H1 (cell line): Measurements from ENCODE around the gene MMP25. TPM values are rescaled to one million over a fixed set of nuclear protein-coding genes. Genes with fewer than 3 reads are reported as not detected.

Source experiments
- CTCF ChIA-PET: fragments of 300-600 bp; sonication (Branson Sonifier 250); formaldehyde crosslinking; loops from one replicate; lab custom pipeline; 2021; ENCODE audit not compliant: partially characterized antibody; lab: Charles Lee
- POLR2A ChIA-PET: fragments of 300-600 bp; sonication (Branson Sonifier 250); formaldehyde crosslinking; loops from one replicate; lab custom pipeline; 2021; ENCODE audit warnings: inconsistent platforms; ENCODE audit not compliant: partially characterized antibody; lab: Charles Lee
- DNase-seq, 2 experiments: peaks; one replicate each; pipeline versions ENCODE4 v3.0.0 to v3.0.0-alpha.2; 2010 to 2022; ENCODE audit warnings: low spot score in 2 of 2, low read depth in 1 of 2, mixed read lengths in 1 of 2
- FAIRE-seq: peaks from 2 replicates; lab custom pipeline; 2011; peaks lifted over from hg19 to GRCh38; lab: Jason Lieb, UNC
- H2AFZ ChIP-seq: 2 replicates; pipeline ENCODE4 v1.8.1; 2012; ENCODE audit warnings: low read length, inconsistent platforms
- H2AK5ac ChIP-seq: 2 replicates; pipeline ENCODE4 v1.6.1; 2013; ENCODE audit warnings: low read depth, low read length
- H2BK120ac ChIP-seq: replicated peaks from 2 replicates; pipeline ENCODE3; 2013; ENCODE audit warnings: low read depth, low read length, inconsistent platforms
- H2BK12ac ChIP-seq: 2 replicates; pipeline ENCODE4 v1.6.1; 2013; ENCODE audit warnings: low read depth, low read length
- H2BK15ac ChIP-seq: 2 replicates; pipeline ENCODE4 v1.6.1; 2013; ENCODE audit warnings: low read length
- H2BK20ac ChIP-seq: 2 replicates; pipeline ENCODE4 v1.6.1; 2013; ENCODE audit warnings: low read length
- H2BK5ac ChIP-seq: 2 replicates; pipeline ENCODE4 v1.6.1; 2013; ENCODE audit warnings: low read depth, low read length
- H3K14ac ChIP-seq: 2 replicates; pipeline ENCODE4 v1.6.1; 2013; ENCODE audit warnings: inconsistent platforms; ENCODE audit not compliant: insufficient read length
- H3K18ac ChIP-seq: 2 replicates; pipeline ENCODE4 v1.6.1; 2013; ENCODE audit warnings: low read length; ENCODE audit errors: extremely low read depth
- H3K23ac ChIP-seq: 2 replicates; pipeline ENCODE4 v1.6.1; 2013; ENCODE audit warnings: inconsistent platforms; ENCODE audit not compliant: insufficient read length
- H3K23me2 ChIP-seq: 2 replicates; pipeline ENCODE4 v1.6.1; 2013; ENCODE audit warnings: low read depth, low read length
- H3K27ac ChIP-seq: 2 replicates; pipeline ENCODE4 v1.6.1; 2011; ENCODE audit warnings: low read depth, low read length, inconsistent platforms
- H3K27me3 ChIP-seq, 4 experiments: replicated peaks in 1 of 4; 1 replicate in 1 of 4; 2 replicates in 3 of 4; pipeline versions ENCODE4 v1.6.1 to v1.8.1; 2011 to 2013; ENCODE audit warnings: low read length in 3 of 4, mild to moderate bottlenecking in 3 of 4, inconsistent platforms in 2 of 4, mixed read lengths in 2 of 4, moderate library complexity in 1 of 4; ENCODE audit not compliant: control insufficient read depth in 3 of 4, insufficient read depth in 3 of 4; ENCODE audit errors: extremely low read depth in 1 of 4
- H3K36me3 ChIP-seq, 4 experiments: 2 replicates each; pipeline versions ENCODE4 v1.6.1 to v1.8.1; 2011 to 2013; ENCODE audit warnings: mild to moderate bottlenecking in 4 of 4, low read length in 3 of 4, moderate library complexity in 2 of 4, control low read depth in 1 of 4, inconsistent platforms in 1 of 4; ENCODE audit not compliant: insufficient read depth in 4 of 4, control insufficient read depth in 2 of 4
- H3K4ac ChIP-seq: replicated peaks from 2 replicates; pipeline ENCODE3; 2013; ENCODE audit warnings: low read length, low read depth, mixed read lengths, inconsistent platforms; ENCODE audit not compliant: insufficient read length
- H3K4me1 ChIP-seq, 4 experiments: replicated peaks in 1 of 4; 1 replicate in 1 of 4; 2 replicates in 3 of 4; pipeline versions ENCODE4 v1.6.1 to v1.8.1; 2011 to 2013; ENCODE audit warnings: low read length in 3 of 4, inconsistent platforms in 2 of 4, mixed read lengths in 1 of 4; ENCODE audit not compliant: insufficient read depth in 4 of 4, control insufficient read depth in 3 of 4
- H3K4me2 ChIP-seq, 2 experiments: 2 replicates each; pipeline versions ENCODE4 v1.6.1 to v1.8.1; 2011 to 2013; ENCODE audit warnings: low read depth in 2 of 2, low read length in 2 of 2, control low read depth in 1 of 2, inconsistent platforms in 1 of 2, mild to moderate bottlenecking in 1 of 2; ENCODE audit not compliant: insufficient read depth in 1 of 2
- H3K4me3 ChIP-seq, 4 experiments: fragments of 200-600, 300-600 bp in 1 of 4; sonication (generic), shearing (Covaris generic), sonication (Bioruptor Twin) in 1 of 4; 2 replicates each; pipeline versions ENCODE4 v1.5.1 to v1.8.1; 2011 to 2016; ENCODE audit warnings: low read length in 4 of 4, low read depth in 3 of 4, control low read depth in 2 of 4, inconsistent platforms in 2 of 4, mild to moderate bottlenecking in 2 of 4, mixed read lengths in 1 of 4, moderate library complexity in 1 of 4; ENCODE audit not compliant: insufficient read depth in 2 of 4; ENCODE audit errors: extremely low read depth in 1 of 4
- H3K56ac ChIP-seq: replicated peaks from 2 replicates; pipeline ENCODE3; 2013; ENCODE audit warnings: low read depth, mild to moderate bottlenecking, mixed read lengths, low read length, inconsistent platforms; ENCODE audit not compliant: insufficient read length
- H3K79me1 ChIP-seq: 2 replicates; pipeline ENCODE4 v1.6.1; 2013; ENCODE audit warnings: low read depth, low read length, control low read depth
- H3K79me2 ChIP-seq, 2 experiments: 2 replicates each; pipeline versions ENCODE4 v1.6.1 to v1.8.1; 2012 to 2013; ENCODE audit warnings: low read length in 2 of 2, mild to moderate bottlenecking in 2 of 2, inconsistent platforms in 1 of 2; ENCODE audit not compliant: insufficient read depth in 2 of 2, control insufficient read depth in 1 of 2
- H3K9ac ChIP-seq, 4 experiments: replicated peaks in 1 of 4; 1 replicate in 1 of 4; 2 replicates in 3 of 4; pipeline versions ENCODE4 v1.6.1 to v1.8.1; 2011 to 2013; ENCODE audit warnings: low read depth in 3 of 4, low read length in 3 of 4, control low read depth in 2 of 4, mild to moderate bottlenecking in 2 of 4, moderate library complexity in 2 of 4, inconsistent platforms in 1 of 4; ENCODE audit errors: extremely low read depth in 1 of 4
- H3K9me3 ChIP-seq, 2 experiments: 2 replicates each; pipeline versions ENCODE4 v1.6.1 to v1.8.1; 2012 to 2013; ENCODE audit warnings: mild to moderate bottlenecking in 2 of 2, moderate library complexity in 2 of 2, control low read depth in 1 of 2, inconsistent platforms in 1 of 2, low read depth in 1 of 2, low read length in 1 of 2, mixed read lengths in 1 of 2; ENCODE audit not compliant: insufficient read depth in 2 of 2
- H4K20me1 ChIP-seq, 2 experiments: replicated peaks in 1 of 2; 2 replicates each; pipeline versions ENCODE3 to v1.8.1; 2011 to 2013; ENCODE audit warnings: inconsistent platforms in 2 of 2, low read length in 2 of 2, mild to moderate bottlenecking in 1 of 2; ENCODE audit not compliant: insufficient read depth in 2 of 2, control insufficient read depth in 1 of 2
- H4K5ac ChIP-seq: 2 replicates; pipeline ENCODE4 v1.6.1; 2013; ENCODE audit warnings: low read length, low read depth, mixed read lengths, inconsistent platforms; ENCODE audit not compliant: insufficient read length
- H4K8ac ChIP-seq: 2 replicates; pipeline ENCODE4 v1.8.0; 2013; ENCODE audit warnings: mild to moderate bottlenecking, moderate library complexity, low read length, inconsistent platforms; ENCODE audit not compliant: insufficient read depth; ENCODE audit errors: extremely low read depth
- H4K91ac ChIP-seq: replicated peaks from 2 replicates; pipeline ENCODE3; 2013; ENCODE audit warnings: low read length, mixed read lengths, inconsistent platforms; ENCODE audit not compliant: insufficient read length
- EP300 ChIP-seq, 2 experiments: IDR thresholded peaks; 1 replicate in 1 of 2; 2 replicates in 1 of 2; pipeline ENCODE4 v1.6.1; 2011 to 2012; ENCODE audit warnings: low read depth in 2 of 2, low read length in 2 of 2, mild to moderate bottlenecking in 2 of 2, borderline replicate concordance in 1 of 2, inconsistent platforms in 1 of 2, moderate library complexity in 1 of 2
- SAP30 ChIP-seq: fragments of 300-600 bp; sonication (generic); IDR thresholded peaks from 2 replicates; pipeline ENCODE4 v1.7.1; 2012; ENCODE audit warnings: low read length, moderate library complexity, mild to moderate bottlenecking, inconsistent platforms; ENCODE audit not compliant: insufficient read depth, insufficient replicate concordance
- TEAD4 ChIP-seq: IDR thresholded peaks from 2 replicates; pipeline ENCODE4 v1.6.1; 2012; ENCODE audit warnings: low read depth, low read length, inconsistent platforms, mixed read lengths
- WGBS, 2 experiments: shearing (Covaris generic) in 1 of 2; methylation state at CpG; one replicate each; pipeline versions ENCODE4 v1.1.6 to v1.1.7; 2013 to 2015; ENCODE audit warnings: low lambda C conversion rate in 2 of 2, mixed read lengths in 2 of 2, inconsistent platforms in 1 of 2, low coverage in 1 of 2, missing lambda C conversion rate in 1 of 2; ENCODE audit not compliant: insufficient replicate concordance in 2 of 2, insufficient coverage in 1 of 2, insufficient read length in 1 of 2; ENCODE audit errors: extremely low coverage in 1 of 2, missing lambda C conversion rate in 1 of 2; 5-methylcytosine and 5-hydroxymethylcytosine counted together
- polyA plus RNA-seq, 7 experiments: library from polyadenylated mRNA; depleted of rRNA in 3 of 7; stranded (reverse) in 5 of 7; unstranded in 2 of 7; fragments of >200 nt in 5 of 7; fragments of 200-250 nt in 2 of 7; gene quantifications; 1 replicate in 5 of 7; 2 replicates in 1 of 7; 4 replicates in 1 of 7; pipeline versions ENCODE4 v1.2.1 to v1.2.3, GENCODE V29; 2011 to 2013; ENCODE audit warnings: missing spikeins in 2 of 7, mixed read lengths in 2 of 7
- total RNA-seq: library from RNA; stranded (reverse); fragmentation: NEBNext Ultra II Directional; extraction: Animal tissue kit (Norgen Biotek cat#: 25700); gene quantifications from 2 replicates; pipeline ENCODE4 v1.2.1, GENCODE V29; 2021

The MMP25 gene
- total and polyA plus RNA-seq, 2 of the 8 experiments (the other 6 are each of a cell fraction or from before 2014, with no cell fraction given), result 7.7 to 26.7 TPM

DNA sequence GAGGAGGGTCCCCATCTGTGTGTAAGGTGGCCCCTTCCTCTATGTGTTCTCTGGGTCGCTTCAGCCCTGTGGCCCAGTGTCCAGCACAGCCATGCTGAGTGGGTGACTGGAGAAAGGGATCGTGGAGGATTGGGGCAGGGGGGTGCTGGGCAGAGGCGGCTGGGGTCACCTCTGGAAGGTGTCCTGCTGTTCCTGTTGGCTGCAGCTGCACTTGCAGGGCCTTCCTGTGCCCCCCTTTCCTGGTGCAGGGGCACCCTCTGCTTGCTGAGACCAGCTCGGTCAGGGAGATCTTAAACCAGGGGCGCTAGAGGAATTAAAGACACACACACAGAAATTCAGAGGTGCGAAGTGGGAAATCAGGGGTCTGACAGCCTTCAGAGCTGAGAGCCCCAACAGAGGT, 30.2 kb downstream of the MMP25 start:
- H3K9me3 ChIP-seq, result no peaks in the 10 kb centered on the region
- H3K27me3 ChIP-seq, result no peaks in the 10 kb centered on the region; a peak in 1 of 7 replicates
- no peak overlapping the region for H3K9ac ChIP-seq
- H4K91ac ChIP-seq, result no peak overlapping the region
- H3K4ac ChIP-seq, result no peak overlapping the region
- H4K8ac ChIP-seq, result no peak overlapping the region
- no peak overlapping the region for H3K23ac ChIP-seq
- no peak overlapping the region for H3K27ac ChIP-seq
- no peak overlapping the region for H3K4me3 ChIP-seq
- no peaks in the 10 kb centered on the region for H3K79me2 ChIP-seq
- peaks cover 0 to 4% of the 10 kb centered on the region in 2 experiments for H4K20me1 ChIP-seq
- H4K5ac ChIP-seq, result no peak overlapping the region
- H2BK120ac ChIP-seq, result no peak overlapping the region
- H2BK20ac ChIP-seq, result no peak overlapping the region
- H3K4me2 ChIP-seq, result no peak overlapping the region
- CTCF ChIA-PET, result interaction anchor here (0.9 to 4.4 kb wide), 15 partner anchors 10 to 98 kb away, joined by 3 to 22 read pairs (median 5); partner anchors contain the start of gene IL32
- WGBS, 2 experiments, result 59% methylated on average over 6 of the region's 6 CpGs; no CpG with 5 or more reads in 1 of the 2 experiments
- FAIRE-seq, result no peak
- TF ChIP-seq TEAD4, result no peak
- TF ChIP-seq SAP30, result no peak
- TF ChIP-seq EP300 (IDR thresholded peaks at IDR 0.05; ENCODE audit: borderline replicate concordance in 1 of 2, low read depth in 2 of 2, low read length in 2 of 2), result no peak
- TF ChIP-seq, all 59 proteins: peak for 0
- POLR2A ChIA-PET, result interaction anchor here (0.9 to 6.6 kb wide), 8 partner anchors 11 to 70 kb away, joined by 3 to 86 read pairs (median 8); partner anchors contain the start of genes IL32 and ZSCAN10
- Histone ChIP-seq H3K23me2 (no peaks in the 10 kb centered on the region), H2BK12ac (no peak overlapping the region), H2AFZ (no peak overlapping the region), H2AK5ac (no peak overlapping the region), H3K79me1 (no peaks in the 10 kb centered on the region), H3K14ac (no peak overlapping the region), H3K18ac (no peak overlapping the region), H3K56ac (no peak overlapping the region), H3K36me3 (no peaks in the 10 kb centered on the region), H3K4me1 (no peaks in the 10 kb centered on the region; a peak in 2 of 7 replicates), H2BK15ac (no peak overlapping the region), H2BK5ac (no peak overlapping the region)
- DNase-seq, result no peak
